Right atrium auricular region (tissue), 2 donors: ENCODE data around the gene IRF7. TPM values are rescaled to one million over a fixed set of nuclear protein-coding genes. Genes with fewer than 3 reads are reported as not detected.

Source experiments
- DNase-seq: peaks from one replicate; pipeline ENCODE4 v3.0.0-alpha.2; 2019; ENCODE audit warnings: low spot score
- H3K27ac ChIP-seq, 2 donors: fragments of 200-600 bp; sonication (generic); 1 replicate in 1 of 2; 2 replicates in 1 of 2; pipeline ENCODE4 v1.5.1; 2016 to 2019
- H3K27me3 ChIP-seq, 2 donors: fragments of 200-600 bp; sonication (generic); one replicate each; pipeline versions ENCODE4 v1.5.1 to v1.6.0; 2017 to 2019
- H3K36me3 ChIP-seq: fragments of 200-600 bp; sonication (generic); one replicate; pipeline ENCODE4 v1.5.1; 2016
- H3K4me1 ChIP-seq, 2 donors: fragments of 200-600 bp; sonication (generic); one replicate each; pipeline versions ENCODE4 v1.5.1 to v1.6.0; 2017 to 2019
- H3K4me3 ChIP-seq, 2 donors: fragments of 200-600 bp; sonication (generic); 1 replicate in 1 of 2; 2 replicates in 1 of 2; pipeline ENCODE4 v1.5.1; 2017 to 2019; ENCODE audit warnings: mild to moderate bottlenecking in 1 of 2, moderate library complexity in 1 of 2
- H3K9me3 ChIP-seq, 2 donors: fragments of 200-600 bp; sonication (generic); one replicate each; pipeline ENCODE4 v1.5.1; 2019
- CTCF ChIP-seq, 2 donors: fragments of 200-600 bp; sonication (generic); IDR thresholded peaks; one replicate each; pipeline ENCODE4 v1.5.1; 2019; ENCODE audit warnings: antibody characterized with exemption in 2 of 2
- microRNA counts, 2 donors: library from miRNA; unstranded; fragments of <30 nt; microRNA quantifications; one replicate each; lab custom pipeline; 2016 to 2017
- microRNA-seq, 2 donors: library from miRNA; unstranded; fragments of <30 nt; microRNA quantifications; one replicate each; pipeline ENCODE4, GENCODE V29; 2016 to 2017; ENCODE audit warnings: borderline number of aligned reads in 2 of 2, borderline replicate concordance in 1 of 2
- total RNA-seq, 2 donors: library from RNA; depleted of rRNA; stranded (reverse); fragments of >200 nt; gene quantifications; one replicate each; pipeline ENCODE4 v1.1.0, GENCODE V29; 2016

The IRF7 gene
- total RNA-seq, 2 donors from 2014 or later: 9.6 to 14.9 TPM

DNA sequence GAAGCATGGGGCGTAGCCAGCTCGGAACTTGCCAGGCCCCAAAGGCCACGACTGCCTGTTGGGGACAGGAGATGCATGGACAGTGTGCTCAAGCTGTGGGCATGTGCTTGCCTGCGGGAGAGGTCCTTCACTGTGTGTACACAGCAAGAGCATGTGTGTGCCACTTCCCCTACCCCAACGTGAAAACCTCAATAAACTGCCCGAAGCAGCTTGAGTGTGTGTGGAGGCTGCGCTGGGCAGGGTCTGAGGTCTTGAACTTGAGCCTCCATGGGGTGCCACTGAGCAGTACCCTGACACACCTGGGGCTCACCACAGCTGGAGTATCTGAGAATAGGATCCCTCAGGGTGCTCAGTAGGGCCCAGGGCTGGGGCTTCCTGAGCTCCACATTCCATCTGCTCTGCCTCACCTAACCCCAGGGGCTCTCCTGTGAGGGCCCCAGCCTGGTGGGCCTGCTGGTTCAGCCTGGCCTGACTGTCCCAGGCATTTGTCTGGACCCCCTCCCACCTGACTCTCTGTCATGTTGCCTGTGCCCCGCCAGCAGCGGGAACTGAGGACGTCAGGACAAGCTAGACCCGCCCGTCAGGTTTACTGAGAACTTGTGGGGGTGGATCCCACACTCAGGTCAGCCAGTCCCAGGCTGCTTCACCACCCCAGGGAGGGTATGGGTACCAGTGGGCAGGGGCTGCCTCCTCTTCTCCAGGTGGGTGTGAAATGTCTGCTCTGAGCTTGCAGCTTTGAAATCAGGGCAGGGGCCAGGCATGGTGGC lies 51.8 kb downstream of the IRF7 start:
- no peaks in the 10 kb centered on the region for H3K36me3 ChIP-seq
- no peak overlapping the region for H3K27ac ChIP-seq
- no peaks in the 10 kb centered on the region for H3K9me3 ChIP-seq
- H3K27me3 ChIP-seq: no peaks in the 10 kb centered on the region
- no peak overlapping the region for H3K4me3 ChIP-seq
- peaks cover 0 to 31% of the 10 kb centered on the region in 2 donors for H3K4me1 ChIP-seq
- no peak for DNase-seq
- no peak for TF ChIP-seq CTCF (IDR thresholded peaks at IDR 0.05)

DNA sequence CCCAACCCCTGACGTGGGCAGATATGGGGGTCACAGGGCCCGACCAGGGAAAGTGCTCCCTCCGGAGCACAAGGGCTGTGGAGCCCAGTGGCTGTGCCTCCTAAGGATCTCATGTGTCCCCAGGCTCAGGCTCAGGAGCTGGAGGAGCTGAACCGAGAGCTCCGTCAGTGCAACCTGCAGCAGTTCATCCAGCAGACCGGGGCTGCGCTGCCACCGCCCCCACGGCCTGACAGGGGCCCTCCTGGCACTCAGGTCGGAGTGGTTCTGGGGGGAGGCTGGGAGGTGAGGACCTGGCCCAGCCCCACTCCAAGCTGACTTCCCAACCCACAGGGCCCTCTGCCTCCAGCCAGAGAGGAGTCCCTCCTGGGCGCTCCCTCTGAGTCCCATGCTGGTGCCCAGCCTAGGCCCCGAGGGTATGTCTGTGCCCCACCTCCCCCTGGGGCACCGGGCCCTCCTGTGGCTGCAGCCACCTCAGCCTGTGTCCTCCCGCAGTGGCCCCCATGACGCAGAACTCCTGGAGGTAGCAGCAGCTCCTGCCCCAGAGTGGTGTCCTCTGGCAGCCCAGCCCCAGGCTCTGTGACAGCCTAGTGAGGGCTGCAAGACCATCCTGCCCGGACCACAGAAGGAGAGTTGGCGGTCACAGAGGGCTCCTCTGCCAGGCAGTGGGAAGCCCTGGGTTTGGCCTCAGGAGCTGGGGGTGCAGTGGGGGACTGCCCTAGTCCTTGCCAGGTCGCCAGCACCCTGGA lies 52.5 kb downstream of the IRF7 start:
- H3K4me1 ChIP-seq: peaks cover 0 to 29% of the 10 kb centered on the region in 2 donors

More for the DNA sequence above, 52.5 kb downstream of the IRF7 start:
- TF ChIP-seq CTCF (IDR thresholded peaks at IDR 0.05): no peak
- no peaks in the 10 kb centered on the region for H3K9me3 ChIP-seq
- no peak for DNase-seq
- no peaks in the 10 kb centered on the region for H3K36me3 ChIP-seq
- H3K4me3 ChIP-seq: no peak overlapping the region
- no peak overlapping the region for H3K27ac ChIP-seq
- no peaks in the 10 kb centered on the region for H3K27me3 ChIP-seq

MicroRNAs within 50 kb of the gene (microRNA counts, 767-probe panel; counts per million panel counts)
- microRNA hsa-miR-210 (lab: Ali Mortazavi, UCI): 0 to 1,387 counts per million in 2 donors

Small RNAs within 50 kb of the gene (microRNA-seq; reads per million reads assigned to microRNA genes)
- gene MIR210: 118 to 158 reads per million in 2 donors

Other genes starting within 250 kb of the IRF7 start
- under 1 TPM in 1 of 2 donors, not detected in 1; 0.39 TPM for gene B4GALNT4, start 246.5 kb downstream of the IRF7 start, total RNA-seq
- 1 to 10 TPM in 1 of 2 donors, under 1 TPM in 1; 0.43 to 1.0 TPM for gene PKP3, start 221.7 kb downstream of the IRF7 start, total RNA-seq
- 10 to 100 TPM; 26.6 to 33.3 TPM for gene SIGIRR, start 201.0 kb downstream of the IRF7 start, total RNA-seq
- gene ANO9, start 173.9 kb downstream of the IRF7 start, total RNA-seq: under 1 TPM; 0.11 to 0.75 TPM
- 10 to 100 TPM; 26.8 to 32.5 TPM for gene PTDSS2, start 165.7 kb downstream of the IRF7 start, total RNA-seq
- 100 to 1,000 TPM; 185 to 248 TPM for gene RNH1, start 108.7 kb downstream of the IRF7 start, total RNA-seq
- gene HRAS, start 80.4 kb downstream of the IRF7 start, total RNA-seq: 10 to 100 TPM; 31.7 to 48.1 TPM
- under 1 TPM; 0.12 to 0.15 TPM for gene LRRC56, start 78.4 kb downstream of the IRF7 start, total RNA-seq
- gene LMNTD2, start 55.2 kb downstream of the IRF7 start, total RNA-seq: under 1 TPM; 0.33 to 0.86 TPM
- gene RASSF7, start 55.0 kb downstream of the IRF7 start, total RNA-seq: 10 to 100 TPM in 1 of 2 donors, 1 to 10 TPM in 1; 8.5 to 13.0 TPM
- 10 to 100 TPM; 12.4 to 14.2 TPM for gene PHRF1, start 39.5 kb downstream of the IRF7 start, total RNA-seq
- gene CDHR5, start 9.0 kb upstream of the IRF7 start, total RNA-seq: not detected
- gene SCT, start 11.2 kb upstream of the IRF7 start, total RNA-seq: not detected
- gene DRD4, start 21.3 kb upstream of the IRF7 start, total RNA-seq: not detected
- 10 to 100 TPM; 15.5 to 26.6 TPM for gene DEAF1, start 79.3 kb upstream of the IRF7 start, total RNA-seq
- gene TMEM80, start 79.9 kb upstream of the IRF7 start, total RNA-seq: 10 to 100 TPM; 12.5 to 20.7 TPM
- gene EPS8L2, start 90.3 kb upstream of the IRF7 start, total RNA-seq: 1 to 10 TPM; 4.7 to 7.5 TPM
- 100 to 1,000 TPM in 1 of 2 donors, 10 to 100 TPM in 1; 90.3 to 111 TPM for gene TALDO1, start 131.5 kb upstream of the IRF7 start, total RNA-seq
- 10 to 100 TPM; 13.3 to 29.8 TPM for gene GATD1, start 161.5 kb upstream of the IRF7 start, total RNA-seq
- 1 to 10 TPM in 1 of 2 donors, not detected in 1; 1.1 TPM for gene CEND1, start 174.1 kb upstream of the IRF7 start, total RNA-seq
- gene SLC25A22, start 182.3 kb upstream of the IRF7 start, total RNA-seq: 1 to 10 TPM; 2.7 to 5.6 TPM
- gene PIDD1, start 189.3 kb upstream of the IRF7 start, total RNA-seq: 10 to 100 TPM in 1 of 2 donors, 1 to 10 TPM in 1; 6.0 to 12.1 TPM
- gene RPLP2, start 194.0 kb upstream of the IRF7 start, total RNA-seq: 100 to 1,000 TPM; 145 to 384 TPM
- 100 to 1,000 TPM in 1 of 2 donors, 10 to 100 TPM in 1; 94.4 to 123 TPM for gene PNPLA2, start 203.0 kb upstream of the IRF7 start, total RNA-seq
- 10 to 100 TPM; 15.6 to 29.7 TPM for gene CRACR2B, start 212.0 kb upstream of the IRF7 start, total RNA-seq
- 100 to 1,000 TPM; 322 to 710 TPM for gene CD151, start 217.0 kb upstream of the IRF7 start, total RNA-seq
- gene POLR2L, start 226.6 kb upstream of the IRF7 start, total RNA-seq: 100 to 1,000 TPM in 1 of 2 donors, 10 to 100 TPM in 1; 54.5 to 132 TPM
- 10 to 100 TPM; 37.2 to 81.0 TPM for gene TSPAN4, start 226.9 kb upstream of the IRF7 start, total RNA-seq